8988T (cell line): ENCODE data around the gene ADGRD1.

Experiments used
- DNase-seq: peaks from one replicate; pipeline ENCODE4 v3.0.0; 2011

ADGRD1 gene

GRCh38 chr12:130967636-130968035 is 13.9 kb downstream of the ADGRD1 start:
- no peak for DNase-seq

- no peak for DNase-seq
Measured at GRCh38 chr12:130968611-130969010, 14.9 kb downstream of the ADGRD1 start.

- no peak for DNase-seq
Measured at GRCh38 chr12:130969223-130969622, 15.5 kb downstream of the ADGRD1 start.

- no peak for DNase-seq
Measured at GRCh38 chr12:130970165-130970907, 16.6 kb downstream of the ADGRD1 start.

- no peak for DNase-seq
Measured at GRCh38 chr12:130970908-130971233, 17.2 kb downstream of the ADGRD1 start.

GRCh38 chr12:130971925-130972585 is 18.3 kb downstream of the ADGRD1 start:
- no peak for DNase-seq

GRCh38 chr12:130972586-130972950 is 18.9 kb downstream of the ADGRD1 start:
- DNase-seq: no peak

GRCh38 chr12:130973109-130973508 is 19.4 kb downstream of the ADGRD1 start:
- no peak for DNase-seq

- DNase-seq: no peak
Measured at GRCh38 chr12:130973906-130974305, 20.2 kb downstream of the ADGRD1 start.

GRCh38 chr12:130975116-130975515 is 21.4 kb downstream of the ADGRD1 start:
- DNase-seq: no peak

GRCh38 chr12:130976171-130976720 is 22.5 kb downstream of the ADGRD1 start:
- DNase-seq: no peak

- no peak for DNase-seq
Measured at GRCh38 chr12:130977046-130977742, 23.5 kb downstream of the ADGRD1 start.

GRCh38 chr12:130977743-130978095 is 24.0 kb downstream of the ADGRD1 start:
- DNase-seq: no peak

GRCh38 chr12:130978785-130979184 is 25.1 kb downstream of the ADGRD1 start:
- no peak for DNase-seq

- no peak for DNase-seq
Measured at GRCh38 chr12:130981074-130981742, 27.5 kb downstream of the ADGRD1 start.

GRCh38 chr12:130981911-130982310 is 28.2 kb downstream of the ADGRD1 start:
- no peak for DNase-seq

GRCh38 chr12:130982565-130983225 is 29.0 kb downstream of the ADGRD1 start:
- DNase-seq: no peak

GRCh38 chr12:130983328-130984017 is 29.8 kb downstream of the ADGRD1 start:
- DNase-seq: no peak

- no peak for DNase-seq
Measured at GRCh38 chr12:130984183-130985058, 30.7 kb downstream of the ADGRD1 start.

GRCh38 chr12:130987151-130987931 is 33.6 kb downstream of the ADGRD1 start:
- DNase-seq: no peak
